Parathyroid adenoma (tissue), 2 donors: ENCODE measurements around the gene PHRF1.

ENCODE experiments used
- H2AFZ ChIP-seq: fragments of 300-600 bp; sonication (generic); one replicate; pipeline ENCODE4 v1.7.0; 2017; ENCODE audit warnings: antibody characterized with exemption, mild to moderate bottlenecking
- H3K27ac ChIP-seq: fragments of 300-600 bp; sonication (generic); one replicate; pipeline ENCODE4 v1.7.0; 2017
- H3K27me3 ChIP-seq: fragments of 300-600 bp; sonication (generic); one replicate; pipeline ENCODE4 v1.7.0; 2017; ENCODE audit warnings: low read length; ENCODE audit not compliant: control insufficient read depth, insufficient read depth
- H3K36me3 ChIP-seq: fragments of 300-600 bp; sonication (generic); one replicate; pipeline ENCODE4 v1.7.0; 2017; ENCODE audit warnings: low read length; ENCODE audit not compliant: control insufficient read depth, insufficient read depth
- H3K4me1 ChIP-seq: fragments of 300-600 bp; sonication (generic); one replicate; pipeline ENCODE4 v1.7.0; 2017; ENCODE audit warnings: control low read depth
- H3K4me2 ChIP-seq: fragments of 300-600 bp; sonication (generic); one replicate; pipeline ENCODE4 v1.7.0; 2017; ENCODE audit warnings: low read length
- H3K4me3 ChIP-seq: fragments of 300-600 bp; sonication (generic); one replicate; pipeline ENCODE4 v1.7.0; 2017; ENCODE audit warnings: low read depth, low read length
- H3K79me2 ChIP-seq: fragments of 300-600 bp; sonication (generic); one replicate; pipeline ENCODE4 v1.7.0; 2017; ENCODE audit warnings: control low read depth
- H3K9ac ChIP-seq: fragments of 300-600 bp; sonication (generic); one replicate; pipeline ENCODE4 v1.7.0; 2017; ENCODE audit warnings: mild to moderate bottlenecking
- H3K9me3 ChIP-seq: fragments of 300-600 bp; sonication (generic); one replicate; pipeline ENCODE4 v1.7.0; 2017; ENCODE audit warnings: low read length; ENCODE audit not compliant: control insufficient read depth
- TF ChIP-seq, protein P1 (sequence below): fragments of 300-600 bp; sonication (generic); IDR thresholded peaks from one replicate; pipeline ENCODE4 v1.7.0; 2017; ENCODE audit warnings: antibody characterized with exemption, mild to moderate bottlenecking
- donor health status: primary hyperparathyroidism.

PHRF1 gene

DNA sequence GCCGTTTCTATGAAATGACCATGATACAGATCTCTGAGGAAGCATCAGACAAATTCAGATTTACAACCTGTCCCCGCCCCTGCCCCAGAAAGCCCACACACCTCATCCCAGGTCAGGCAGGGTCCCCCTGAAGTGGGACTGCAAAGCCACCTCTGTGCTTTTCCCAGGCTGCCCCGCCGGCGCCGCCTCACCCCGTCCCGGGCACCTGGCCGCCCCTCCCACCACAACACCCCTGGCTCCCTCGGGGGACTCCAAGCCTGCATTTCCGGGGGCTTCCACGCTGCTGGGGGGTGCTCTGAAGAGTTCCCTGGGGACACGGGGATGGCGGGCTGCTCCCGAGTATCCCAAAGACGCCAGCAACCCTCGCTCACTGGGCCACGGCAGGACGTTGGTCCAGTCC lies 84.0 kb downstream of the PHRF1 start:
- no peak overlapping the region for H3K9ac ChIP-seq
- H3K9me3 ChIP-seq: no peaks in the 10 kb centered on the region
- H3K36me3 ChIP-seq: no peaks in the 10 kb centered on the region
- no peaks in the 10 kb centered on the region for H3K4me1 ChIP-seq
- H3K4me3 ChIP-seq: no peak overlapping the region
- H3K4me2 ChIP-seq: no peak overlapping the region
- H2AFZ ChIP-seq: no peak overlapping the region
- TF ChIP-seq, protein P1, sequence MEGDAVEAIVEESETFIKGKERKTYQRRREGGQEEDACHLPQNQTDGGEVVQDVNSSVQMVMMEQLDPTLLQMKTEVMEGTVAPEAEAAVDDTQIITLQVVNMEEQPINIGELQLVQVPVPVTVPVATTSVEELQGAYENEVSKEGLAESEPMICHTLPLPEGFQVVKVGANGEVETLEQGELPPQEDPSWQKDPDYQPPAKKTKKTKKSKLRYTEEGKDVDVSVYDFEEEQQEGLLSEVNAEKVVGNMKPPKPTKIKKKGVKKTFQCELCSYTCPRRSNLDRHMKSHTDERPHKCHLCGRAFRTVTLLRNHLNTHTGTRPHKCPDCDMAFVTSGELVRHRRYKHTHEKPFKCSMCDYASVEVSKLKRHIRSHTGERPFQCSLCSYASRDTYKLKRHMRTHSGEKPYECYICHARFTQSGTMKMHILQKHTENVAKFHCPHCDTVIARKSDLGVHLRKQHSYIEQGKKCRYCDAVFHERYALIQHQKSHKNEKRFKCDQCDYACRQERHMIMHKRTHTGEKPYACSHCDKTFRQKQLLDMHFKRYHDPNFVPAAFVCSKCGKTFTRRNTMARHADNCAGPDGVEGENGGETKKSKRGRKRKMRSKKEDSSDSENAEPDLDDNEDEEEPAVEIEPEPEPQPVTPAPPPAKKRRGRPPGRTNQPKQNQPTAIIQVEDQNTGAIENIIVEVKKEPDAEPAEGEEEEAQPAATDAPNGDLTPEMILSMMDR: no peak
- H3K79me2 ChIP-seq: peaks cover 2% of the 10 kb centered on the region
- no peaks in the 10 kb centered on the region for H3K27me3 ChIP-seq
- H3K27ac ChIP-seq: no peak overlapping the region

DNA sequence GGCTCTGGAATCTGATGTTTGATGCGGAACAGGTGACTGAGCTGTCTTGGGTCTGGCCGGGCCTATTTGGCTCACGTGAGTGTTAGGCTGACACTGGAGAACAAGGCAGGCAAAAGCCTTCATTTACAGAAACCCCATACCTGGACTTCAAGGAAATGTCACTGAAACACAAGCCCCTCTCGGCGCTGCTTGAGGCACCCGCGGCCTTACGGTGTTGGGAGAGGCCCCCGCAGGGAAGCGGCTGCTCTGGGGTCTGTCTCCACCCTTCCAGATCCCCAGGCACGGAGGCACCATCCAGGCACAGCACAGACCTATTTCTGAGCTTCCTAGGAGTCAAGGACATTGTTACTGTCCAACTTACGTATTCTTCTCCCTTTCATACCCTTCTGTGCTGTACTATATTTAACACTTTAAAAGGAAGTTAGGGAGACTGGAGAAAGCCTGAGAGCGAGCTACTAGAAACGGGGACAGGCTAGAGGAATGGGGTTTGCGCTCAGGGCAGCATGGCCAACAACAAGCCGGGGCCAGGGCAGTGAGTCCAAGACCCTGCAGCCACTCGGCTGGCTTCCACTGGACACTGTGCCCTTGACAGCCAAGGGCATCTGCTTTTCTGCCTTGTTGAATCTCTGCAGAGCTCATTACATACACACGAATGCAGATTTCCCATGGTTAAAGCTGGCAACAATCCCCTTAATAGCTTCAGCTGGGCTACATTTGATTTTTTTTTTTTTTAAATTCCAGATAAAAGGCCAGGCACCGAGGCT lies 84.6 kb downstream of the PHRF1 start:
- Histone ChIP-seq H2AFZ (no peak overlapping the region), H3K4me2 (no peak overlapping the region), H3K4me3 (no peak overlapping the region), H3K9ac (no peak overlapping the region), H3K27me3 (no peaks in the 10 kb centered on the region), H3K4me1 (peaks cover under 1% of the 10 kb centered on the region), H3K36me3 (no peaks in the 10 kb centered on the region), H3K27ac (no peak overlapping the region), H3K79me2 (peaks cover 2% of the 10 kb centered on the region), H3K9me3 (no peaks in the 10 kb centered on the region)
- TF ChIP-seq, protein P1: no peak
